Measurements from ENCODE around the gene DCDC1.

DCDC1 gene

DNA sequence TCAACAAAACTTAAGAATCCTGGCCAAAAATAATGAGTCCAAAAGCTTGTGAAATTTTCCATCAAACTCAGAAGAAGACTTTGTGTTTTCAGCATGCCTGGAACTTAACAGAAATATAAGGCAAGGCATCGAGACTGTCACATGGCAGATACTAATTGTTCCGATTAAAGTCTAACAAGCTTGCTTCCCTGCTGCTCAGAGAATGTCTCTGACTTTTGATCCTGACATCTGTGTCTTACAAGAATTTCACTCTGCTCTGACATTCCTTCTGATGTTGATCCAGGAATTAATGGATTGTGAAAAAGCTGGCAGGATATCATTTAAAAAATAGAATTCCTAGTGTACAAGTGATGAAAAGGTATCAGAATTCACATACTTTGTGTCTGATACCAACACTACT lies 170.2 kb downstream of the DCDC1 start:
- DNase-seq (ENCODE audit: extremely low read depth, low read depth): no peak
- H3K4me3 ChIP-seq (replicated peaks; ENCODE audit: low read depth, low read length): no peak overlapping the region
- TF ChIP-seq, protein P1, sequence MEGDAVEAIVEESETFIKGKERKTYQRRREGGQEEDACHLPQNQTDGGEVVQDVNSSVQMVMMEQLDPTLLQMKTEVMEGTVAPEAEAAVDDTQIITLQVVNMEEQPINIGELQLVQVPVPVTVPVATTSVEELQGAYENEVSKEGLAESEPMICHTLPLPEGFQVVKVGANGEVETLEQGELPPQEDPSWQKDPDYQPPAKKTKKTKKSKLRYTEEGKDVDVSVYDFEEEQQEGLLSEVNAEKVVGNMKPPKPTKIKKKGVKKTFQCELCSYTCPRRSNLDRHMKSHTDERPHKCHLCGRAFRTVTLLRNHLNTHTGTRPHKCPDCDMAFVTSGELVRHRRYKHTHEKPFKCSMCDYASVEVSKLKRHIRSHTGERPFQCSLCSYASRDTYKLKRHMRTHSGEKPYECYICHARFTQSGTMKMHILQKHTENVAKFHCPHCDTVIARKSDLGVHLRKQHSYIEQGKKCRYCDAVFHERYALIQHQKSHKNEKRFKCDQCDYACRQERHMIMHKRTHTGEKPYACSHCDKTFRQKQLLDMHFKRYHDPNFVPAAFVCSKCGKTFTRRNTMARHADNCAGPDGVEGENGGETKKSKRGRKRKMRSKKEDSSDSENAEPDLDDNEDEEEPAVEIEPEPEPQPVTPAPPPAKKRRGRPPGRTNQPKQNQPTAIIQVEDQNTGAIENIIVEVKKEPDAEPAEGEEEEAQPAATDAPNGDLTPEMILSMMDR (IDR thresholded peaks at IDR 0.05; ENCODE audit: low read depth, low read length, missing control alignments): no peak

GRCh38 chr11:31173926-31174680 lies 195.4 kb downstream of the DCDC1 start:
- TF ChIP-seq, protein P1 (IDR thresholded peaks at IDR 0.05; ENCODE audit: low read depth, low read length, missing control alignments): no peak
- H3K4me3 ChIP-seq (replicated peaks; ENCODE audit: low read depth, low read length): no peak overlapping the region
- no peak for DNase-seq (ENCODE audit: extremely low read depth, low read depth)

- no peak overlapping the region for H3K4me3 ChIP-seq (replicated peaks; ENCODE audit: low read depth, low read length)
- TF ChIP-seq, protein P1 (IDR thresholded peaks at IDR 0.05; ENCODE audit: low read depth, low read length, missing control alignments): peak; percentile 8
- DNase-seq (ENCODE audit: extremely low read depth, low read depth): no peak
Measured at GRCh38 chr11:31160504-31161422, 208.8 kb downstream of the DCDC1 start.

DNA sequence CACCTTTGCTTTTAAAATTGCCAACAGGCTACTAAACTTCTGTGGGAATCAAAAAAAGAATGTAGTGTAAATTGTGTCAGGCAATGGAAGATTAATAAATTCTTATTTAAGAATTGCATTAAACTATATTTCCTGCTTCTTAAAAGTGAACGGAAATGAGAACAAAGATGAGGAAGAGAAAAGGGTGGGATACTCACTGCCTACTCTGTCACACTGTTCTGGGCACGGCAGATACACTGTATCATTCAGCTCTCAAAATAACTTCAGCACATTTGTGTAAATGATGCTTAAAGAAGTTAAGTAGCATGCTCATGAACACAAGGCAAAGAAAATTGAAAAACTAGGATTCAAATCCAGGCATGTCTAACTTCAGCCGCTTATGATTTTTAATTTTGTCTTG lies 218.7 kb downstream of the DCDC1 start:
- no peak overlapping the region for H3K4me3 ChIP-seq (replicated peaks; ENCODE audit: low read depth, low read length)
- TF ChIP-seq, protein P1 (IDR thresholded peaks at IDR 0.05; ENCODE audit: low read depth, low read length, missing control alignments): no peak
- DNase-seq (ENCODE audit: extremely low read depth, low read depth): no peak

DNA sequence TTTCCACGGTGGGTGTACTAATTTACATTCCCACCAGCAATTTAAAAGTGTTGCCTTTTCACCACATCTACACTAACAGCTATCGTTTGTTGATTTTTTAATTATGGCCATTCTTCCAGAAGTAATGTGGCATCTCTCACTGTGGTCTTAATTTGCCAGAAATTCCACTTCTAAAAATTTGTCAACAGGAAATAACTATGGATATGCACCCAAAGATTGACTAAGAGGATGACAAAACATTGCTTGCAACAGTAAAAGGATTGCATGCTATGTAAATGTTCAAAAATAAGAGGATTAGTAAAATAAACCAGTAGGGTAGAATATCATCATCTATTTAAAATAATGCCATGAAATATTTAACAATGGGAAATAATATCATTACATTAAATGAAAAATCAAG lies 219.5 kb downstream of the DCDC1 start:
- DNase-seq (ENCODE audit: extremely low read depth, low read depth): no peak
- H3K4me3 ChIP-seq (replicated peaks; ENCODE audit: low read depth, low read length): no peak overlapping the region
- TF ChIP-seq, protein P1 (IDR thresholded peaks at IDR 0.05; ENCODE audit: low read depth, low read length, missing control alignments): no peak

DNA sequence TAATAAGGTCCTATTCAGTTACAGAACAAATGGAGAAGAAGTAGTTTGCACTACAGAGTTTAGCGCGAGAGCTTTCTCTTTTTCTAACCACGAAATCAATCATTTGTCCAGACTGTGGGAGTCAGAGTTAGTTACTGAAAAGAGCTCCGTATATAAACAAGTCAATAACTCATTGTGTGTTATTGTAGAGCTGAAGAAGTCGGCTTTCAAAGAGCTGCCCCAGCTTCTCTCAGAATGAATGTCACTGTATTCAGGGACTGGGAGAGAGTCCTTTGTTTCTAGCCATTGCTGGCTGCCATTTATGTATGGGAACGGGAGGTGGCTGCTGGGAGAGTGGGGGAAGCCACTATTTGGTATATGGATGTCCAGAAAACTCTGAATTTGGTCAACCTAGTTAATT lies 227.8 kb downstream of the DCDC1 start:
- no peak for DNase-seq (ENCODE audit: extremely low read depth, low read depth)
- no peak overlapping the region for H3K4me3 ChIP-seq (replicated peaks; ENCODE audit: low read depth, low read length)
- TF ChIP-seq, protein P1 (IDR thresholded peaks at IDR 0.05; ENCODE audit: low read depth, low read length, missing control alignments): no peak
